HepG2 (cell line): ENCODE data around the gene MRFAP1L1. TPM values are rescaled to one million over a fixed set of nuclear protein-coding genes. Genes with fewer than 3 reads are reported as not detected.
A peak's percentile ranks its signal among the peaks of the same experiment; 100 is the strongest.

Experiments
- ATF7-NPFF ChIP-seq: sonication (generic); formaldehyde crosslinking; IDR thresholded peaks from 2 replicates; pipeline ENCODE4 v1.8.1; 2023; ENCODE audit warnings: mild to moderate bottlenecking, low read depth, missing genetic modification reagents, moderate library complexity
- BORCS8-MEF2B ChIP-seq: sonication (generic); formaldehyde crosslinking; IDR thresholded peaks from 2 replicates; pipeline ENCODE4 v1.8.0; 2022; ENCODE audit warnings: mild to moderate bottlenecking, missing genetic modification reagents
- CCDC6 ChIP-seq: sonication (generic); formaldehyde crosslinking; IDR thresholded peaks from 2 replicates; pipeline ENCODE4 v1.8.1; 2022; ENCODE audit warnings: mild to moderate bottlenecking, missing genetic modification reagents, moderate library complexity
- CEBPG ChIP-seq: IDR thresholded peaks from 2 replicates; pipeline ENCODE4 v1.6.1; 2016
- IRX3 ChIP-seq: sonication (generic); formaldehyde crosslinking; IDR thresholded peaks from 2 replicates; pipeline ENCODE4 v1.8.1; 2023; ENCODE audit warnings: mild to moderate bottlenecking, low read depth, missing genetic modification reagents, borderline replicate concordance
- KMT2B ChIP-seq: IDR thresholded peaks from 2 replicates; pipeline ENCODE4 v1.6.1; 2016; ENCODE audit warnings: missing genetic modification reagents, missing compliant biosample characterization
- PHF20 ChIP-seq: sonication (generic); formaldehyde crosslinking; IDR thresholded peaks from 2 replicates; pipeline ENCODE4 v1.5.0; 2020; ENCODE audit warnings: mild to moderate bottlenecking, missing genetic modification reagents
- U2AF2 ChIP-seq: fragments of 200-400 bp; formaldehyde crosslinking; IDR thresholded peaks from 2 replicates; pipeline ENCODE4 v1.6.1; 2017; ENCODE audit warnings: low read depth, mild to moderate bottlenecking, low read length
- ZBTB38 ChIP-seq: sonication (generic); formaldehyde crosslinking; IDR thresholded peaks from 2 replicates; pipeline ENCODE4 v1.5.1; 2020; ENCODE audit warnings: mild to moderate bottlenecking, missing genetic modification reagents
- ZFP62 ChIP-seq: sonication (generic); formaldehyde crosslinking; IDR thresholded peaks from 2 replicates; pipeline ENCODE4 v1.4.0; 2020; ENCODE audit warnings: missing genetic modification reagents
- ZFX ChIP-seq: sonication (generic); formaldehyde crosslinking; IDR thresholded peaks from 2 replicates; pipeline ENCODE4 v1.4.0; 2020; ENCODE audit warnings: mild to moderate bottlenecking, low read depth, missing genetic modification reagents, moderate library complexity
- ZFY ChIP-seq: sonication (generic); formaldehyde crosslinking; IDR thresholded peaks from 2 replicates; pipeline ENCODE4 v1.4.0; 2020; ENCODE audit warnings: missing genetic modification reagents
- ZNF329 ChIP-seq: sonication (generic); formaldehyde crosslinking; IDR thresholded peaks from 2 replicates; pipeline ENCODE4 v1.9.0; 2021; ENCODE audit warnings: low read depth, mild to moderate bottlenecking, missing genetic modification reagents
- ZNF350 ChIP-seq: sonication (generic); formaldehyde crosslinking; IDR thresholded peaks from 2 replicates; pipeline ENCODE4 v1.4.0; 2020; ENCODE audit warnings: mild to moderate bottlenecking, low read depth, missing genetic modification reagents, borderline replicate concordance
- ZNF431 ChIP-seq: sonication (generic); formaldehyde crosslinking; IDR thresholded peaks from 2 replicates; pipeline ENCODE4 v1.9.0; 2022; ENCODE audit warnings: missing genetic modification reagents, low read depth, mild to moderate bottlenecking, borderline replicate concordance
- ZNF451 ChIP-seq: sonication (generic); formaldehyde crosslinking; IDR thresholded peaks from 2 replicates; pipeline ENCODE4 v1.5.0; 2020; ENCODE audit warnings: mild to moderate bottlenecking, missing genetic modification reagents
- ZNF703 ChIP-seq: sonication (generic); formaldehyde crosslinking; IDR thresholded peaks from 2 replicates; pipeline ENCODE4 v1.5.1; 2020; ENCODE audit warnings: missing genetic modification reagents, mild to moderate bottlenecking, moderate library complexity, borderline replicate concordance
- ZZZ3 ChIP-seq: sonication (generic); formaldehyde crosslinking; IDR thresholded peaks from 2 replicates; pipeline ENCODE4 v1.4.0; 2020; ENCODE audit warnings: missing genetic modification reagents, mild to moderate bottlenecking, borderline replicate concordance
- polyA plus RNA-seq, 8 experiments: library from polyadenylated mRNA; depleted of rRNA in 3 of 8; stranded (reverse) in 7 of 8; unstranded in 1 of 8; fragments of >200 nt; fragmentation: Illumina TruSeq in 4 of 8; extraction: Trizol in 4 of 8; gene quantifications; 2 replicates each; pipeline versions ENCODE4 v1.2.1 to v1.2.3, GENCODE V29; 2011 to 2016; ENCODE audit warnings: low read depth in 4 of 8, missing spikeins in 1 of 8, mixed read lengths in 1 of 8; ENCODE audit not compliant: insufficient read depth in 1 of 8
- total RNA-seq, 5 experiments: library from RNA; depleted of rRNA; stranded (reverse); fragments of >200 nt; fragmentation: Illumina TruSeq; extraction: Trizol; gene quantifications; 2 replicates each; pipeline ENCODE4 v1.2.3, GENCODE V29; 2016; ENCODE audit warnings: low read depth in 1 of 5
- TF ChIP-seq, protein P1 (sequence below): sonication (generic); formaldehyde crosslinking; IDR thresholded peaks from 2 replicates; pipeline ENCODE4 v1.4.0; 2020; ENCODE audit warnings: mild to moderate bottlenecking, missing genetic modification reagents, borderline replicate concordance
- TF ChIP-seq, protein P2 (sequence below): sonication (generic); formaldehyde crosslinking; IDR thresholded peaks from 2 replicates; pipeline ENCODE4 v1.4.0; 2020; ENCODE audit warnings: missing genetic modification reagents; ENCODE audit errors: not compliant biosample characterization
- TF ChIP-seq, protein P3 (sequence below): IDR thresholded peaks from 2 replicates; pipeline ENCODE4 v1.6.1; 2016; ENCODE audit warnings: low read depth
- TF ChIP-seq, protein P4 (sequence below): IDR thresholded peaks from 2 replicates; pipeline ENCODE4 v1.6.1; 2016; ENCODE audit warnings: low read depth, borderline replicate concordance

MRFAP1L1 gene
- total and polyA plus RNA-seq, 2 of the 13 experiments (the other 11 are each of a cell fraction or from before 2014, with no cell fraction given) = 44.8 to 76.6 TPM

DNA sequence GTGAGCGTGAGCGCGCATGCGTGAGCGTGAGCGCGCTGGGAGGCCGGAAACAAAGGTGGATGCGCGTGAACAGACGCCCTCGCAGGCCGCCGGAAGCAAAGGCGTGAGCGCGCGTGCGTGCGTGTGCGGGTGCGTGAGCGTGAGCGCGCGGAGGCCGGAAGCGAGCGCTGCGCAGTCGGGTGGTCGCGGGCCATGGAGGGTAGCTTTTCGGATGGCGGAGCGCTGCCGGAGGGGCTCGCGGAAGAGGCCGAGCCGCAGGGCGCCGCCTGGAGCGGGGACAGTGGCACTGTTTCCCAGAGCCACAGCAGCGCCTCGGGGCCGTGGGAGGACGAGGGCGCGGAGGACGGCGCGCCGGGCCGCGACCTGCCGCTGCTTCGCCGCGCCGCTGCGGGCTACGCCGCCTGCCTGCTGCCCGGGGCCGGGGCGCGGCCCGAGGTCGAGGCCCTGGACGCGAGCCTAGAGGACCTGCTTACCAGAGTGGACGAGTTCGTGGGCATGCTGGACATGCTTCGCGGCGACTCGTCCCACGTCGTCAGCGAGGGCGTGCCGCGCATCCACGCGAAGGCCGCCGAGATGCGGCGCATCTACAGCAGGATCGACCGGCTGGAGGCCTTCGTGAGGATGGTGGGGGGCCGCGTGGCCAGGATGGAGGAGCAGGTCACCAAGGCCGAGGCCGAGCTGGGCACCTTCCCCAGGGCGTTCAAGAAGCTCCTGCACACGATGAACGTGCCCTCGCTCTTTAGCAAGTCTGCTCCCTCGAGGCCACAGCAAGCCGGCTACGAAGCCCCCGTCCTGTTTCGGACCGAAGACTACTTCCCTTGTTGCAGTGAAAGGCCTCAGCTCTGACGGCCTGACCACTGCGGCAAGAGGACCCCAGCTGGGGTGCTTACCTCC, 6.6 kb upstream of the MRFAP1L1 start, which contains the start of gene BLOC1S4 (continued):
- TF ChIP-seq, protein P1, sequence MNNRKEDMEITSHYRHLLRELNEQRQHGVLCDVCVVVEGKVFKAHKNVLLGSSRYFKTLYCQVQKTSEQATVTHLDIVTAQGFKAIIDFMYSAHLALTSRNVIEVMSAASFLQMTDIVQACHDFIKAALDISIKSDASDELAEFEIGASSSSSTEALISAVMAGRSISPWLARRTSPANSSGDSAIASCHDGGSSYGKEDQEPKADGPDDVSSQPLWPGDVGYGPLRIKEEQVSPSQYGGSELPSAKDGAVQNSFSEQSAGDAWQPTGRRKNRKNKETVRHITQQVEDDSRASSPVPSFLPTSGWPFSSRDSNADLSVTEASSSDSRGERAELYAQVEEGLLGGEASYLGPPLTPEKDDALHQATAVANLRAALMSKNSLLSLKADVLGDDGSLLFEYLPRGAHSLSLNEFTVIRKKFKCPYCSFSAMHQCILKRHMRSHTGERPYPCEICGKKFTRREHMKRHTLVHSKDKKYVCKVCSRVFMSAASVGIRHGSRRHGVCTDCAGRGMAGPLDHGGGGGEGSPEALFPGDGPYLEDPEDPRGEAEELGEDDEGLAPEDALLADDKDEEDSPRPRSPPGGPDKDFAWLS (CRISPR knock-in tag) = peak; percentile 83; the same call in 1 of the 2 replicates
- TF ChIP-seq CEBPG (CRISPR knock-in tag) = peak; percentile 11; the same call in 1 of the 2 replicates
- peak; percentile 83 for TF ChIP-seq CCDC6 (CRISPR knock-in tag)
- peak; percentile 81 for TF ChIP-seq PHF20 (CRISPR knock-in tag)
- peak; percentile 73; the same call in 1 of the 2 replicates for TF ChIP-seq ZNF329 (CRISPR knock-in tag)
- TF ChIP-seq ZBTB38 (CRISPR knock-in tag) = peak; percentile 63; the same call in 1 of the 2 replicates
- peak; percentile 68; the same call in 1 of the 2 replicates for TF ChIP-seq ATF7-NPFF (CRISPR knock-in tag)
- TF ChIP-seq ZNF451 (CRISPR knock-in tag) = 0 out of 2 replicates have a peak, but pooled peaks have one; percentile 10
- TF ChIP-seq ZFP62 (CRISPR knock-in tag) = no peak
- TF ChIP-seq ZZZ3 = no peak; the same call in none of the 2 replicates
- no peak for TF ChIP-seq U2AF2
- peak; percentile 90 for TF ChIP-seq ZFY (CRISPR knock-in tag)
- TF ChIP-seq, protein P2, sequence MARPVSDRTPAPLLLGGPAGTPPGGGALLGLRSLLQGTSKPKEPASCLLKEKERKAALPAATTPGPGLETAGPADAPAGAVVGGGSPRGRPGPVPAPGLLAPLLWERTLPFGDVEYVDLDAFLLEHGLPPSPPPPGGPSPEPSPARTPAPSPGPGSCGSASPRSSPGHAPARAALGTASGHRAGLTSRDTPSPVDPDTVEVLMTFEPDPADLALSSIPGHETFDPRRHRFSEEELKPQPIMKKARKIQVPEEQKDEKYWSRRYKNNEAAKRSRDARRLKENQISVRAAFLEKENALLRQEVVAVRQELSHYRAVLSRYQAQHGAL (CRISPR knock-in tag) = peak; percentile 55
- TF ChIP-seq ZNF703 (CRISPR knock-in tag) = no peak
- TF ChIP-seq, protein P3, sequence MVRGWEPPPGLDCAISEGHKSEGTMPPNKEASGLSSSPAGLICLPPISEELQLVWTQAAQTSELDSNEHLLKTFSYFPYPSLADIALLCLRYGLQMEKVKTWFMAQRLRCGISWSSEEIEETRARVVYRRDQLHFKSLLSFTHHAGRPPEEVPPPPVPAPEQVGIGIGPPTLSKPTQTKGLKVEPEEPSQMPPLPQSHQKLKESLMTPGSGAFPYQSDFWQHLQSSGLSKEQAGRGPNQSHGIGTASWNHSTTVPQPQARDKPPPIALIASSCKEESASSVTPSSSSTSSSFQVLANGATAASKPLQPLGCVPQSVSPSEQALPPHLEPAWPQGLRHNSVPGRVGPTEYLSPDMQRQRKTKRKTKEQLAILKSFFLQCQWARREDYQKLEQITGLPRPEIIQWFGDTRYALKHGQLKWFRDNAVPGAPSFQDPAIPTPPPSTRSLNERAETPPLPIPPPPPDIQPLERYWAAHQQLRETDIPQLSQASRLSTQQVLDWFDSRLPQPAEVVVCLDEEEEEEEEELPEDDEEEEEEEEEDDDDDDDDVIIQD = no peak
- TF ChIP-seq IRX3 (CRISPR knock-in tag) = peak; percentile 92
- peak; percentile 87 for TF ChIP-seq ZFX (CRISPR knock-in tag)
- TF ChIP-seq ZNF350 (CRISPR knock-in tag) = 0 out of 2 replicates have a peak, but pooled peaks have one; percentile 35
- peak; percentile 91 for TF ChIP-seq BORCS8-MEF2B (CRISPR knock-in tag)
- TF ChIP-seq ZNF431 = peak; percentile 39; the same call in 1 of the 2 replicates
- TF ChIP-seq KMT2B (CRISPR knock-in tag) = peak; percentile 78
- TF ChIP-seq, protein P4, sequence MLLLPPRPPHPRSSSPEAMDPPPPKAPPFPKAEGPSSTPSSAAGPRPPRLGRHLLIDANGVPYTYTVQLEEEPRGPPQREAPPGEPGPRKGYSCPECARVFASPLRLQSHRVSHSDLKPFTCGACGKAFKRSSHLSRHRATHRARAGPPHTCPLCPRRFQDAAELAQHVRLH = 0 out of 2 replicates have a peak, but pooled peaks have one; percentile 49
